ENCODE data around the gene MXRA7.

- TF ChIP-seq EP300 (IDR thresholded peaks at IDR 0.05; ENCODE audit: borderline replicate concordance in 1 of 2, low read depth in 1 of 2, low read length in 1 of 2) (no peak), SIN3A (IDR thresholded peaks at IDR 0.05; ENCODE audit: borderline replicate concordance, low read depth, low read length) (no peak), MXI1 (IDR thresholded peaks at IDR 0.05; ENCODE audit: low read depth, low read length) (no peak), USF2 (IDR thresholded peaks at IDR 0.05; ENCODE audit: borderline replicate concordance, low read depth, low read length) (no peak)
- TF ChIP-seq, protein P1, sequence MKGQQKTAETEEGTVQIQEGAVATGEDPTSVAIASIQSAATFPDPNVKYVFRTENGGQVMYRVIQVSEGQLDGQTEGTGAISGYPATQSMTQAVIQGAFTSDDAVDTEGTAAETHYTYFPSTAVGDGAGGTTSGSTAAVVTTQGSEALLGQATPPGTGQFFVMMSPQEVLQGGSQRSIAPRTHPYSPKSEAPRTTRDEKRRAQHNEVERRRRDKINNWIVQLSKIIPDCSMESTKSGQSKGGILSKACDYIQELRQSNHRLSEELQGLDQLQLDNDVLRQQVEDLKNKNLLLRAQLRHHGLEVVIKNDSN (IDR thresholded peaks at IDR 0.05; ENCODE audit: borderline replicate concordance, low read depth) = no peak
- TF ChIP-seq, protein P2, sequence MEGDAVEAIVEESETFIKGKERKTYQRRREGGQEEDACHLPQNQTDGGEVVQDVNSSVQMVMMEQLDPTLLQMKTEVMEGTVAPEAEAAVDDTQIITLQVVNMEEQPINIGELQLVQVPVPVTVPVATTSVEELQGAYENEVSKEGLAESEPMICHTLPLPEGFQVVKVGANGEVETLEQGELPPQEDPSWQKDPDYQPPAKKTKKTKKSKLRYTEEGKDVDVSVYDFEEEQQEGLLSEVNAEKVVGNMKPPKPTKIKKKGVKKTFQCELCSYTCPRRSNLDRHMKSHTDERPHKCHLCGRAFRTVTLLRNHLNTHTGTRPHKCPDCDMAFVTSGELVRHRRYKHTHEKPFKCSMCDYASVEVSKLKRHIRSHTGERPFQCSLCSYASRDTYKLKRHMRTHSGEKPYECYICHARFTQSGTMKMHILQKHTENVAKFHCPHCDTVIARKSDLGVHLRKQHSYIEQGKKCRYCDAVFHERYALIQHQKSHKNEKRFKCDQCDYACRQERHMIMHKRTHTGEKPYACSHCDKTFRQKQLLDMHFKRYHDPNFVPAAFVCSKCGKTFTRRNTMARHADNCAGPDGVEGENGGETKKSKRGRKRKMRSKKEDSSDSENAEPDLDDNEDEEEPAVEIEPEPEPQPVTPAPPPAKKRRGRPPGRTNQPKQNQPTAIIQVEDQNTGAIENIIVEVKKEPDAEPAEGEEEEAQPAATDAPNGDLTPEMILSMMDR (IDR thresholded peaks at IDR 0.05) = no peak
Measured at GRCh38 chr17:76758570-76758969, 47.8 kb upstream of the MXRA7 start.

All from SK-N-SH (cell line).